NCI-H82 treated with DMSO at 0.1 percent for 48 hours (cell line): ENCODE measurements around the gene GAN.
A peak's percentile ranks its signal among the peaks of the same experiment; 100 is the strongest.

ENCODE experiments used
- DNase-seq: peaks from one replicate; lab custom pipeline; 2025; ENCODE audit not compliant: unreplicated experiment; lab: John Stamatoyannopoulos, UW

The GAN gene

GRCh38 chr16:81314603-81315270 is at the start of gene GAN:
Gene GAN, plus strand, starts transcription at chr16:81314962. Its CDS starts 152 bp downstream, at chr16:81315114.
- peak; percentile 90 for DNase-seq

GRCh38 chr16:81265052-81265451 is 49.7 kb upstream of the GAN start:
- DNase-seq = no peak

- DNase-seq = no peak
Measured at GRCh38 chr16:81265658-81266451, 48.9 kb upstream of the GAN start.

GRCh38 chr16:81266680-81267095 is 48.1 kb upstream of the GAN start:
- no peak for DNase-seq

- DNase-seq = no peak
Measured at GRCh38 chr16:81268509-81268908, 46.3 kb upstream of the GAN start.

- no peak for DNase-seq
Measured at GRCh38 chr16:81273223-81273950, 41.4 kb upstream of the GAN start.

- DNase-seq = no peak
Measured at GRCh38 chr16:81275064-81275532, 39.7 kb upstream of the GAN start.

- DNase-seq = no peak
Measured at GRCh38 chr16:81275795-81276194, 39.0 kb upstream of the GAN start.

- no peak for DNase-seq
Measured at GRCh38 chr16:81276323-81276722, 38.4 kb upstream of the GAN start.

GRCh38 chr16:81277541-81278080 is 37.2 kb upstream of the GAN start:
- no peak for DNase-seq

GRCh38 chr16:81278526-81278925 is 36.2 kb upstream of the GAN start:
- no peak for DNase-seq

GRCh38 chr16:81279392-81279791 is 35.4 kb upstream of the GAN start:
- DNase-seq = no peak

GRCh38 chr16:81280393-81280792 is 34.4 kb upstream of the GAN start:
- DNase-seq = no peak

GRCh38 chr16:81283044-81283443 is 31.7 kb upstream of the GAN start:
- no peak for DNase-seq

GRCh38 chr16:81284995-81285600 is 29.7 kb upstream of the GAN start:
- DNase-seq = no peak

GRCh38 chr16:81286190-81286589 is 28.6 kb upstream of the GAN start:
- no peak for DNase-seq

GRCh38 chr16:81291117-81291516 is 23.6 kb upstream of the GAN start:
- no peak for DNase-seq

GRCh38 chr16:81292936-81293335 is 21.8 kb upstream of the GAN start:
- no peak for DNase-seq

GRCh38 chr16:81293909-81294802 is 20.6 kb upstream of the GAN start:
- DNase-seq = no peak

- DNase-seq = no peak
Measured at GRCh38 chr16:81296631-81297030, 18.1 kb upstream of the GAN start.
